Neural progenitor cell (in vitro differentiated cells): ENCODE measurements around the gene RTN4RL1. TPM values are rescaled to one million over a fixed set of nuclear protein-coding genes. Genes with fewer than 3 reads are reported as not detected.

Experiments
- DNase-seq: peaks from one replicate; pipeline ENCODE4 v3.0.0-alpha.2; 2016; ENCODE audit warnings: low spot score
- H2AFZ ChIP-seq: fragments of 200-600 bp; sonication (generic); replicated peaks from 2 replicates; pipeline ENCODE4 v1.6.1; 2016; ENCODE audit warnings: antibody characterized with exemption
- H3F3A ChIP-seq: fragments of 200-600 bp; sonication (generic); 2 replicates; pipeline ENCODE4 v1.6.1; 2016; ENCODE audit warnings: antibody characterized with exemption, low read depth
- H3K27ac ChIP-seq: fragments of 200-600 bp; sonication (generic); 2 replicates; pipeline ENCODE4 v1.5.1; 2016; ENCODE audit warnings: mild to moderate bottlenecking
- H3K27me3 ChIP-seq: fragments of 200-600 bp; sonication (generic); 2 replicates; pipeline ENCODE4 v1.6.1; 2016; ENCODE audit warnings: mild to moderate bottlenecking, moderate library complexity
- H3K36me3 ChIP-seq: fragments of 200-600 bp; sonication (generic); 2 replicates; pipeline ENCODE4 v1.5.1; 2016
- H3K4me1 ChIP-seq: fragments of 200-600 bp; sonication (generic); 2 replicates; pipeline ENCODE4 v1.6.1; 2016; ENCODE audit warnings: mixed run types
- H3K4me2 ChIP-seq: fragments of 200-600 bp; sonication (generic); 2 replicates; pipeline ENCODE4 v1.6.1; 2016
- H3K4me3 ChIP-seq: fragments of 200-600 bp; sonication (generic); 2 replicates; pipeline ENCODE4 v1.5.1; 2016
- H3K79me2 ChIP-seq: fragments of 200-600 bp; sonication (generic); 2 replicates; pipeline ENCODE4 v1.6.1; 2016; ENCODE audit warnings: low read depth
- H3K9ac ChIP-seq: fragments of 200-600 bp; sonication (generic); 2 replicates; pipeline ENCODE4 v1.6.1; 2016
- H3K9me3 ChIP-seq: fragments of 200-600 bp; sonication (generic); 2 replicates; pipeline ENCODE4 v1.5.1; 2016; ENCODE audit warnings: low read depth
- H4K20me1 ChIP-seq: fragments of 200-600 bp; sonication (generic); 2 replicates; pipeline ENCODE4 v1.6.1; 2016; ENCODE audit warnings: low read depth
- H3K27ac Mint-ChIP-seq: 3 replicates; pipeline ENCODE4 v1.8.0; 2021; ENCODE audit warnings: mixed read lengths
- H3K27me3 Mint-ChIP-seq: 2 replicates; pipeline ENCODE4 v1.8.0; 2022; ENCODE audit warnings: low read depth, mild to moderate bottlenecking, inconsistent platforms, moderate library complexity, mixed read lengths; ENCODE audit not compliant: insufficient read depth
- H3K36me3 Mint-ChIP-seq: 3 replicates; pipeline ENCODE4 v1.8.0; 2021; ENCODE audit warnings: mixed read lengths
- H3K4me1 Mint-ChIP-seq: 3 replicates; pipeline ENCODE4 v1.8.0; 2021; ENCODE audit warnings: mixed read lengths
- H3K4me3 Mint-ChIP-seq: 3 replicates; pipeline ENCODE4 v1.8.0; 2021; ENCODE audit warnings: mild to moderate bottlenecking, moderate library complexity, mixed read lengths
- H3K9me3 Mint-ChIP-seq: 3 replicates; pipeline ENCODE4 v1.8.0; 2020; ENCODE audit warnings: mixed read lengths
- CTCF ChIP-seq: fragments of 200-600 bp; sonication (generic); IDR thresholded peaks from 2 replicates; pipeline ENCODE4 v1.5.1; 2017; ENCODE audit warnings: antibody characterized with exemption, mild to moderate bottlenecking
- EZH2 ChIP-seq: fragments of 200-600 bp; sonication (generic); IDR thresholded peaks from 2 replicates; pipeline ENCODE4 v1.6.1; 2017; ENCODE audit warnings: antibody characterized with exemption, mild to moderate bottlenecking, moderate library complexity
- EZH2phosphoT487 ChIP-seq: fragments of 200-600 bp; sonication (generic); IDR thresholded peaks from 2 replicates; pipeline ENCODE4 v1.6.1; 2017; ENCODE audit warnings: antibody characterized with exemption
- microRNA counts: library from miRNA; unstranded; fragments of <30 nt; microRNA quantifications from one replicate; lab custom pipeline; 2016
- microRNA-seq: library from miRNA; unstranded; fragments of <30 nt; microRNA quantifications from one replicate; pipeline ENCODE4, GENCODE V29; 2016
- small RNA-seq: library from RNA; depleted of rRNA; stranded (forward); fragments of <200 nt; gene quantifications from one replicate; pipeline ENCODE3, GENCODE V24; 2015
- total RNA-seq: library from RNA; depleted of rRNA; stranded (reverse); fragments of >200 nt; gene quantifications from 2 replicates; pipeline ENCODE4 v1.2.3, GENCODE V29; 2015; ENCODE audit warnings: low replicate concordance

The RTN4RL1 gene
- total RNA-seq, 1 donor from 2014 or later: 3.4 TPM

- no peaks in the 10 kb centered on the region for H3K9me3 ChIP-seq
- H3K4me2 ChIP-seq: no peak overlapping the region
- no peak overlapping the region for H2AFZ ChIP-seq
- no peaks in the 10 kb centered on the region for H3K79me2 ChIP-seq
- peaks cover 3% of the 10 kb centered on the region for H3K27me3 Mint-ChIP-seq
- no peak overlapping the region for H3K27ac ChIP-seq
- TF ChIP-seq CTCF: no peak
- no peak for TF ChIP-seq EZH2phosphoT487
- no peak for TF ChIP-seq EZH2
- no peak for DNase-seq
- no peaks in the 10 kb centered on the region for H3K9me3 Mint-ChIP-seq
- H3K9ac ChIP-seq: no peak overlapping the region
- H3K4me1 ChIP-seq: no peaks in the 10 kb centered on the region
- no peaks in the 10 kb centered on the region for H3K4me1 Mint-ChIP-seq
- no peak overlapping the region for H3K27ac Mint-ChIP-seq
- H3F3A ChIP-seq: peaks cover 7% of the 10 kb centered on the region
- H3K4me3 Mint-ChIP-seq: no peak overlapping the region
- peaks cover 11% of the 10 kb centered on the region for H3K36me3 ChIP-seq
- peaks cover 28% of the 10 kb centered on the region for H3K36me3 Mint-ChIP-seq
- no peaks in the 10 kb centered on the region for H3K27me3 ChIP-seq
- H4K20me1 ChIP-seq: no peaks in the 10 kb centered on the region
- no peak overlapping the region for H3K4me3 ChIP-seq
Observed at GRCh38 chr17:1894753-1895339, 130.3 kb downstream of the RTN4RL1 start.

GRCh38 chr17:1890758-1891450 is 134.2 kb downstream of the RTN4RL1 start:
- no peak overlapping the region for H3K27ac ChIP-seq
- no peak overlapping the region for H3K9ac ChIP-seq
- H4K20me1 ChIP-seq: no peaks in the 10 kb centered on the region
- no peaks in the 10 kb centered on the region for H3K9me3 ChIP-seq
- no peaks in the 10 kb centered on the region for H3K79me2 ChIP-seq
- no peaks in the 10 kb centered on the region for H3K27me3 ChIP-seq
- peaks cover 11% of the 10 kb centered on the region for H3F3A ChIP-seq
- no peak overlapping the region for H3K27ac Mint-ChIP-seq
- no peaks in the 10 kb centered on the region for H3K9me3 Mint-ChIP-seq
- no peak overlapping the region for H3K4me3 Mint-ChIP-seq
- H3K36me3 ChIP-seq: peaks cover 16% of the 10 kb centered on the region
- no peaks in the 10 kb centered on the region for H3K27me3 Mint-ChIP-seq
- H2AFZ ChIP-seq: no peak overlapping the region
- H3K4me3 ChIP-seq: no peak overlapping the region
- no peak overlapping the region for H3K4me2 ChIP-seq
- no peak for DNase-seq
- H3K4me1 Mint-ChIP-seq: no peaks in the 10 kb centered on the region
- H3K36me3 Mint-ChIP-seq: peaks cover 40% of the 10 kb centered on the region
- no peak for TF ChIP-seq CTCF
- TF ChIP-seq EZH2: no peak
- no peak for TF ChIP-seq EZH2phosphoT487
- no peaks in the 10 kb centered on the region for H3K4me1 ChIP-seq

GRCh38 chr17:1888741-1889140 is 136.4 kb downstream of the RTN4RL1 start:
- no peak overlapping the region for H3K4me3 ChIP-seq
- no peaks in the 10 kb centered on the region for H3K27me3 ChIP-seq
- H3K27ac ChIP-seq: no peak overlapping the region
- TF ChIP-seq EZH2phosphoT487: no peak
- TF ChIP-seq EZH2: no peak
- no peak for TF ChIP-seq CTCF
- Mint-ChIP-seq H3K27me3 (no peaks in the 10 kb centered on the region), H3K9me3 (peaks cover 7% of the 10 kb centered on the region), H3K4me1 (no peaks in the 10 kb centered on the region), H3K27ac (no peak overlapping the region), H3K36me3 (peaks cover 52% of the 10 kb centered on the region), H3K4me3 (no peak overlapping the region)
- peaks cover 25% of the 10 kb centered on the region for H3K36me3 ChIP-seq
- H3K9ac ChIP-seq: no peak overlapping the region
- H3K4me1 ChIP-seq: no peaks in the 10 kb centered on the region
- no peak for DNase-seq
- H3K79me2 ChIP-seq: no peaks in the 10 kb centered on the region
- no peaks in the 10 kb centered on the region for H4K20me1 ChIP-seq
- peaks cover 11% of the 10 kb centered on the region for H3F3A ChIP-seq
- H3K9me3 ChIP-seq: no peaks in the 10 kb centered on the region
- no peak overlapping the region for H3K4me2 ChIP-seq
- no peak overlapping the region for H2AFZ ChIP-seq

MicroRNA genes within 50 kb of the gene (microRNA counts, 767-probe panel; counts per million panel counts)
- 460 counts per million, percentile 90 among the panel's probes with 10 or more counts for microRNA hsa-miR-132-3p (lab: Ali Mortazavi, UCI)
- microRNA hsa-miR-212-3p (lab: Ali Mortazavi, UCI): 460 counts per million, percentile 90 among the panel's probes with 10 or more counts

Small RNA genes within 50 kb of the gene (microRNA-seq; reads per million reads assigned to microRNA genes)
- 40.7 reads per million, percentile 65 among the genes with 10 or more reads in this experiment for gene MIR132
- gene MIR212: 1.6 reads per million

Small RNA genes within 50 kb of the gene (small RNA-seq; reads per million reads assigned to genes)
- gene AC090617.9 (not detected), gene MIR132 (0.66 reads per million, percentile 66 among the genes with 10 or more reads in this experiment), gene MIR212 (0.16 reads per million), gene OVCA2 (not detected)

Other genes starting within 250 kb of the RTN4RL1 start
- gene SMYD4, start 195.4 kb downstream of the RTN4RL1 start, total RNA-seq: 24.0 and 24.4 TPM in 2 replicates
- gene RPA1, start 195.3 kb downstream of the RTN4RL1 start, total RNA-seq: 78.5 and 94.4 TPM in 2 replicates
- gene DPH1, start 4.8 kb upstream of the RTN4RL1 start, total RNA-seq: 21.1 and 28.0 TPM in 2 replicates
- gene OVCA2, start 16.7 kb upstream of the RTN4RL1 start, total RNA-seq: 5.4 and 23.1 TPM in 2 replicates
- gene HIC1, start 29.8 kb upstream of the RTN4RL1 start, total RNA-seq: 0.62 TPM in 1 of 2 replicates, not detected in the other